HG02852 (cell line): ENCODE data around the gene KANSL1.
"Not testable (repeated sequence)": the region's sequence is repeated elsewhere in the genome, so short reads cannot be mapped to it uniquely, and the experiment has no call there.

ENCODE experiments used
- ATAC-seq: cut with Tn5 transposase; IDR thresholded peaks from one replicate; pipeline ENCODE4 v1.9.1; 2021; ENCODE audit warnings: mild to moderate bottlenecking, moderate library complexity; ENCODE audit not compliant: unreplicated experiment

The KANSL1 gene

DNA sequence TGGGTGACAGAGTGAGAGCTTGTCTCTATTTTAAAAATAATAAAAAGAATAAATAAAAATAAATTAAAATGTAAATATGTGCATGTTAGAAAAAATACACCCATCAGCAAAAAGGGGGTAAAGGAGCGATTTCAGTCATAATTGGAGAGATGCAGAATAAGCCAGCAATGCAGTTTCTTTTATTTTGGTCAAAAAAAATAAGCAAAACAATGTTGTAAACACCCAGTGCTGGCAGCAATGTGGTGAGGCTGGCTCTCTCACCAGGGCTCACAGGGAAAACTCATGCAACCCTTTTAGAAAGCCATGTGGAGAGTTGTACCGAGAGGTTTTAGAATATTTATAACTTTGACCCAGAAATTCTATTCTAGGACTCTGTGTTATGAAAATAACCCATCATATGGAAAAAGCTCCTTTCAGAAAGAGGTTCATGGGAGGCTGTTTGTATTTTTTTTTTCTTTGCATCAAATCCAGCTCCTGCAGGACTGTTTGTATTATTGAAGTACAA is 185.7 kb downstream of the KANSL1 start:
- no peak for ATAC-seq

DNA sequence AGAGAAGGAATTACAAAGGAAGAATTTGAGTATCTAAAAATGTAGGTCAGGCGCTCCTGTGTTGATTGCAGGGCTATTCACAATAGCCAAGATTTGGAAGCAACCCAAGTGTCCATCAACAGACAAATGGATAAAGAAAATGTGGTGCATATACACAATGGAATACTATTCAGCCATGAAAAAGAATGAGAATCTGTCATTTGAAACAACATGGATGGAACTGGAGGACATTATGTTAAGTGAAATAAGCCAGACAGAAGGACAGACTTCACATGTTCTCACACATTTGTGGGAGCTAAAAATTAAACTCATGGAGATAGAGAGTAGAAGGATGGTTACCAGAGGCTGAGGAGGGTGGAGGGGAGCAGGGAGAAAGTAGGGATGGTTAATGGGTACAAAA is 187.1 kb downstream of the KANSL1 start:
- not testable (repeated sequence) for ATAC-seq

- no peak for ATAC-seq
These were observed 189.1 kb downstream of the KANSL1 start for GRCh38 chr17:46003907-46004748.

DNA sequence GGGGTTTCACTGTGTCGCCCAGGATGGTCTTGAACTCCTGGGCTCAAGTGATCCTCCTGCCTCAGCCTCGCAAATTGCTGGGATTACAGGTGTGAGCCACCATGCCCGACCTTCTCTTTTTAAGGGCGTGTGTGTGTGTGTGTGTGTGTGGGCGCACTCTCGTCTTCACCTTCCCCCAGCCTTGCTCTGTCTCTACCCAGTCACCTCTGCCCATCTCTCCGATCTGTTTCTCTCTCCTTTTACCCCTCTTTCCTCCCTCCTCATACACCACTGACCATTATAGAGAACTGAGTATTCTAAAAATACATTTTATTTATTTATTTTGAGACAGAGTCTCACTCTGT is 190.3 kb downstream of the KANSL1 start:
- ATAC-seq: no peak

DNA sequence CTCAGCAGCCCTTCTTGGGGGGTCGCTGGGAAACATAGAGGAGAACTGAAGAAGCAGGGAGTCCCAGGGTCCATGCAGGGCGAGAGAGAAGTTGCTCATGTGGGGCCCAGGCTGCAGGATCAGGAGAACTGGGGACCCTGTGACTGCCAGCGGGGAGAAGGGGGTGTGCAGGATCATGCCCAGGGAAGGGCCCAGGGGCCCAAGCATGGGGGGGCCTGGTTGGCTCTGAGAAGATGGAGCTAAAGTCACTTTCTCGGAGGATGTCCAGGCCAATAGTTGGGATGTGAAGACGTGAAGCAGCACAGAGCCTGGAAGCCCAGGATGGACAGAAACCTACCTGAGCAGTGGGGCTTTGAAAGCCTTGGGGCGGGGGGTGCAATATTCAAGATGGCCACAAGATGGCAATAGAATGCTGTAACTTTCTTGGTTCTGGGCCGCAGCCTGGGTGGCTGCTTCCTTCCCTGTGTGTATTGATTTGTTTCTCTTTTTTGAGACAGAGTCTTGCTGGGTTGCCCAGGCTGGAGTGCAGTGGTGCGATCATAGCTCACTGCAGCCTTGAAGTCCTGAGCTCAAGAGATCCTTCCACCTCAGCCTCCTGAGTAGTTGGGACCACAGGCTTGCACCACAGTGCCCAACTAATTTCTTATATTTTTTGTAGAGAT is 190.8 kb downstream of the KANSL1 start:
- ATAC-seq: no peak

GRCh38 chr17:46001390-46002310 is 191.6 kb downstream of the KANSL1 start:
- ATAC-seq: no peak

DNA sequence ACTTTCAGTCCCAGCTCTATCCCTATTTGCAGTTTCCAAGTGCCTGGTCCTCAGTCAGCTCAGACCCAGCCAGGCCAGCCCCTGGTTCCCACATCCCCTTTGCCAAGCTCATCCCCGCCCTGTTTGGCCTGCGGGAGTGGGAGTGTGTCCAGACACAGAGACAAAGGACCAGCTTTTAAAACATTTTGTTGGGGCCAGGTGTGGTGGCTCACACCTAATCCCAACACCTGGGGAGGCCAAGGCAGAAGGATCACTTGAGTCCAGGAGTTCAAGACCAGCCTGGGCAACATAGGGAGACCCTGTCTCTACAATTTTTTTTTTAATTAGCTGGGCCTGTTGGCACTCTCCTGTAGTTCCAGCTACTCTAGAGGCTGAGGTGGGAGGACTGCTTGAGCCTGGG is 192.5 kb downstream of the KANSL1 start:
- ATAC-seq: no peak

GRCh38 chr17:46000292-46000691 is 192.9 kb downstream of the KANSL1 start:
- no peak for ATAC-seq

DNA sequence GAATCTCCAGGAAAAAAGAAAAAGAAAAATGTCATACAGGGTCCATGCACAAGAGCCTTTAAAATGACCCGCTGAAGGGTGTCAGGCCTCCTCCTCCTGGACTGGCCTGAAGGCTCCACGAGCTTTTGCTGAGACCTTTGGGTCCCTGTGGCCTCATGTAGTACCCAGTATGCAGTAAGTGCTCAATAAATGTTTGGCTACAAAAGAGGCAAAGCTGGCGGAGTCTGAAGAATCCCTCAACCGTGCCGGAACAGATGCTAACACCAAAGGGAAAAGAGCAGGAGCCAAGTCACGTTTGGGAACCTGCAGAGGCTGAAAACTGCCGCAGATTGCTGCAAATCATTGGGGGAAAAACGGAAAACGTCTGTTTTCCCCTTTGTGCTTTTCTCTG is 193.3 kb downstream of the KANSL1 start:
- no peak for ATAC-seq

GRCh38 chr17:45998987-45999899 is 194.0 kb downstream of the KANSL1 start, which contains the start of gene STH:
Gene STH, plus strand, starts transcription at chr17:45999250. Its CDS starts 30 bp downstream, at chr17:45999280.
- ATAC-seq: no peak

DNA sequence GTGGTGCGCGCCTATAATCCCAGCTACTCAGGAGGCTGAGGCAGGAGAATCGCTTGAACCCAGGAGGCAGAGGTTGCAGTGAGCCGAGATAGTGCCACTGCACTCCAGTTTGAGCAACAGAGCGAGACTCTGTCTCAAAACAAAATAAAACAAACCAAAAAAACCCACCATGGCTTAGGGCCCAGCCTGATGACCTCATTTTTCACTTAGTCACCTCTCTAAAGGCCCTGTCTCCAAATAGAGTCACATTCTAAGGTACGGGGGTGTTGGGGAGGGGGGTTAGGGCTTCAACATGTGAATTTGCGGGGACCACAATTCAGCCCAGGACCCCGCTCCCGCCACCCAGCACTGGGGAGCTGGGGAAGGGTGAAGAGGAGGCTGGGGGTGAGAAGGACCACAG is 195.6 kb downstream of the KANSL1 start:
- ATAC-seq: no peak

DNA sequence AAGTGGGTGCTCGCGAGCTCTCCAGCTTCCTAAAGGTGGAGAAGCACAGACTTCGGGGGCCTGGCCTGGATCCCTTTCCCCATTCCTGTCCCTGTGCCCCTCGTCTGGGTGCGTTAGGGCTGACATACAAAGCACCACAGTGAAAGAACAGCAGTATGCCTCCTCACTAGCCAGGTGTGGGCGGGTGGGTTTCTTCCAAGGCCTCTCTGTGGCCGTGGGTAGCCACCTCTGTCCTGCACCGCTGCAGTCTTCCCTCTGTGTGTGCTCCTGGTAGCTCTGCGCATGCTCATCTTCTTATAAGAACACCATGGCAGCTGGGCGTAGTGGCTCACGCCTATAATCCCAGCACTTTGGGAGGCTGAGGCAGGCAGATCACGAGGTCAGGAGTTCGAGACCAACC is 196.1 kb downstream of the KANSL1 start:
- ATAC-seq: no peak

DNA sequence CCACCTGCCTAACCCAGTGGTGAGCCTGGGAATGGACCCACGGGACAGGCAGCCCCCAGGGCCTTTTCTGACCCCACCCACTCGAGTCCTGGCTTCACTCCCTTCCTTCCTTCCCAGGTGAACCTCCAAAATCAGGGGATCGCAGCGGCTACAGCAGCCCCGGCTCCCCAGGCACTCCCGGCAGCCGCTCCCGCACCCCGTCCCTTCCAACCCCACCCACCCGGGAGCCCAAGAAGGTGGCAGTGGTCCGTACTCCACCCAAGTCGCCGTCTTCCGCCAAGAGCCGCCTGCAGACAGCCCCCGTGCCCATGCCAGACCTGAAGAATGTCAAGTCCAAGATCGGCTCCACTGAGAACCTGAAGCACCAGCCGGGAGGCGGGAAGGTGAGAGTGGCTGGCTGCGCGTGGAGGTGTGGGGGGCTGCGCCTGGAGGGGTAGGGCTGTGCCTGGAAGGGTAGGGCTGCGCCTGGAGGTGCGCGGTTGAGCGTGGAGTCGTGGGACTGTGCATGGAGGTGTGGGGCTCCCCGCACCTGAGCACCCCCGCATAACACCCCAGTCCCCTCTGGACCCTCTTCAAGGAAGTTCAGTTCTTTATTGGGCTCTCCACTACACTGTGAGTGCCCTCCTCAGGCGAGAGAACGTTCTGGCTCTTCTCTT is 196.8 kb downstream of the KANSL1 start:
- ATAC-seq: no peak

- ATAC-seq: no peak
These were observed 197.5 kb downstream of the KANSL1 start for GRCh38 chr17:45995627-45996270.

DNA sequence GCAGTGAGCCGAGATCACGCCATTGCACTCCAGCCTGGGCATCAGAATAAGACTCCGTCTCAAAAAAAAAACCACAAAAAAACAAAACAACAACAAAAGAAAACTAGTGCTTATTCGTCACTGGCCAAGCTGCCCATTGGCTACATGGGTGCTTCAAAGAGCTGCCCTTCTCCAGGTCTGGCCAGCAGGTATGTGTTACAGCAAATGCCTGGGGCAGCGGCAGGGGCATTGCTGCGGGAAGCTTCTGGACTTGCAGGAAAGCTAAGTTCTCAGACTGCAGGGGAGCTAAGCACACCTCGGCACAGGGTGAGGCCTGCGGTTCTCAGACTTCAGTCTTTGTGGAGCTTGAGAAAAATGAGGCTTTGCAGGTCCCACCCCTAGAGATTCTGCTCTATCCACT is 198.2 kb downstream of the KANSL1 start:
- no peak for ATAC-seq

DNA sequence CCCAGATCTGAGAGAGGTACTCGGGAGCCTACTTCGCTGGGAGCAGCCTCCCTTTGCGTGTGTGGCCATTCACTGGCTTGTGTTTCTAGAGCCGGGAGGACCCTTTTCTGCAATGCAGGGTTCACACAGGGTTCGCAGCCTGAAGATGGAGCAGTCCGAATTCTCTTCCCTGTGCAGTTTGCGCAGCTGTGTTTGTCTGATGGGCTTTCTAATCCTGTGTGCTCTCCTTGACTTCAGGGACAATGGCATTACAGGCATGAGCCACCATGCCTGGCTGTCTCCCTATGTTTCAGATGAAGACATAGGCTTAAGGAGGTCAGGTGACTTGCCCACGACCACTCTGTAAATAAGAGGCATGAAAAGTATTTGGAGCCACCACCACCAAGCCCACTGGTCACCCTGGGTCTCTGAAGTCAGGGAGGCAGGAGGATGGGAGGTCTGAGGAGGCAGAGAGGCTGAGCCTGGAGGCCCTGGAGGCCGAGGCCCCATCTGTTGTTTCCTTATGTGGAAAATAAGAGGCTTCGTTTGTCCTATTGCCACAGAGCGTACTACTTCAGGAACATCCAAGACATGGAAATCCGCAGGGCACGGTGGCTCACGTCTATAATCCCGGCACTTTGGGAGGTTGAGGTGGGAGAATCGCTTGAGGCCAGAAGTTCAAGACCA is 199.1 kb downstream of the KANSL1 start:
- ATAC-seq: no peak

DNA sequence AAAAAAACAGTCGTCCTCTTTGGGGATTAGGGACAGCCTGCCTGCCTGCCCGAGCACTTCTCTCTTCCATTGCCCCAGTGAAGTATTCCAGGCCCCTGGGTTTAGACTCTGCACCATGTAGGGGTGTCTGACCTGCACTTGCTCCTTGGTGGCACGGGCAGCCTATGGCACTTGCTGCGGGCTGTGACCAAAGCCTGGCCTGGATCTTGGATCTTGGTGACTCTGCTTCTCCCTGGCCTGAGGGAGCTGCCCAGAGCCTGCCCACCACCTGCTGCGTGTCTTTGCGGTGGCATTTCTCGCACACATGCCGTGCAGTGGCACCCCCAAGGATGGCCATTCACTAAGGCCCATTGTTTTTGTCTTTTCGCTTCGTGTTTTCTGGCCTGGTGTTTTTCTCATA is 200.3 kb downstream of the KANSL1 start:
- ATAC-seq: no peak

GRCh38 chr17:45992175-45992574 is 201.1 kb downstream of the KANSL1 start:
- no peak for ATAC-seq

DNA sequence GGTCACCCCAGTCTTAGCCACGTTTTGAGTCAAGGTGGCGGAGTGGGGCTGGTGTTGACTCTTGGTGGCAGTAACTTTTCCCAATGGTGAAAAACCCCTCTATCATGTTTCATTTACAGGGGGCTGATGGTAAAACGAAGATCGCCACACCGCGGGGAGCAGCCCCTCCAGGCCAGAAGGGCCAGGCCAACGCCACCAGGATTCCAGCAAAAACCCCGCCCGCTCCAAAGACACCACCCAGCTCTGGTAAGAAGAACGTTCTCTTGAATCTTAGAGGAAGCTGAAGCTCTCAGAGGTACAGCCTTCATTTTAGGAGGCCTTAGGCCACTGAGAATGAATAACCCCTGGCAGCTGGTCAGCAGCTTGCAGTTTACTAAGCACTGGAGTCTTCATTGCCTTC is 201.9 kb downstream of the KANSL1 start:
- no peak for ATAC-seq
